ENCODE results near the gene SLC6A3. TPM values are rescaled to one million over a fixed set of nuclear protein-coding genes. Genes with fewer than 3 reads are reported as not detected.
A peak's percentile ranks its signal among the peaks of the same experiment; 100 is the strongest.

SLC6A3 gene
- total and polyA plus RNA-seq, 4 donors: 0.30 to 1.1 (median 0.90) TPM

DNA sequence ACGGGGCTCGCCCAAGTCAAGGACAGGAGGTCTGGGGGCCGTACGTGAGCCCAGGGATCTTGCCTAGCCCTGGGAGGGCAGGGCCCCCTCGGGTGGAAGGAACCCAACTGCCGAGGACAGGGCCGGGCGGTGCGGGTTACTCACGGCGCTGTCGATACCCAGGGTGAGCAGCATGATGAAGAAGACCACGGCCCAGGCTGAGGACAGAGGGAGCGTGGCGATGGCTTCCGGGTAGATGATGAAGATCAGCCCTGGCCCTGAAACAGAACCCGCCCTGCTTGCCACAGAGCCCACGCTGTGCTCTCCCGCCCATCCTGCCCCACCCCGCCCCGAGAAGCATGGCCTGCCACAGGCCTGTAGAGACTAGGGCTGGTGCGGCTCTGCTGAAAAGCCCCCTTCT lies 34.1 kb downstream of the SLC6A3 start:
- Histone ChIP-seq H3K9ac (ENCODE audit: insufficient read depth in 1 of 2, low read length in 2 of 2) (no peak overlapping the region), H3K4me1 (ENCODE audit: control insufficient read depth in 5 of 5, insufficient read depth in 5 of 5, low read length in 5 of 5) (no peaks in the 10 kb centered on the region), H3K27ac (ENCODE audit: low read depth in 1 of 2, low read length in 1 of 2) (no peak overlapping the region), H3K36me3 (ENCODE audit: control insufficient read depth in 4 of 4, insufficient read depth in 4 of 4, low read length in 4 of 4) (no peaks in the 10 kb centered on the region), H3K4me3 (no peak overlapping the region), H3K9me3 (ENCODE audit: control insufficient read depth in 4 of 4, insufficient read depth in 3 of 4, low read length in 3 of 4) (peaks cover 0 to 2% (median 0%) of the 10 kb centered on the region in 4 donors), H3K27me3 (ENCODE audit: control insufficient read depth in 3 of 3, insufficient read depth in 3 of 3, low read length in 2 of 3) (peaks cover 0 to 9% (median 0%) of the 10 kb centered on the region in 3 donors)
- TF ChIP-seq, protein P1, sequence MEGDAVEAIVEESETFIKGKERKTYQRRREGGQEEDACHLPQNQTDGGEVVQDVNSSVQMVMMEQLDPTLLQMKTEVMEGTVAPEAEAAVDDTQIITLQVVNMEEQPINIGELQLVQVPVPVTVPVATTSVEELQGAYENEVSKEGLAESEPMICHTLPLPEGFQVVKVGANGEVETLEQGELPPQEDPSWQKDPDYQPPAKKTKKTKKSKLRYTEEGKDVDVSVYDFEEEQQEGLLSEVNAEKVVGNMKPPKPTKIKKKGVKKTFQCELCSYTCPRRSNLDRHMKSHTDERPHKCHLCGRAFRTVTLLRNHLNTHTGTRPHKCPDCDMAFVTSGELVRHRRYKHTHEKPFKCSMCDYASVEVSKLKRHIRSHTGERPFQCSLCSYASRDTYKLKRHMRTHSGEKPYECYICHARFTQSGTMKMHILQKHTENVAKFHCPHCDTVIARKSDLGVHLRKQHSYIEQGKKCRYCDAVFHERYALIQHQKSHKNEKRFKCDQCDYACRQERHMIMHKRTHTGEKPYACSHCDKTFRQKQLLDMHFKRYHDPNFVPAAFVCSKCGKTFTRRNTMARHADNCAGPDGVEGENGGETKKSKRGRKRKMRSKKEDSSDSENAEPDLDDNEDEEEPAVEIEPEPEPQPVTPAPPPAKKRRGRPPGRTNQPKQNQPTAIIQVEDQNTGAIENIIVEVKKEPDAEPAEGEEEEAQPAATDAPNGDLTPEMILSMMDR (IDR thresholded peaks at IDR 0.05; ENCODE audit: control extremely low read depth, extremely low read depth): no peak
- WGBS, 2 donors: 86 to 91% methylated on average over 22 of the region's 22 CpGs
- no peak for DNase-seq
- no peak for ATAC-seq (ENCODE audit: insufficient read depth, low FRiP score)

- H3K9me3 ChIP-seq (ENCODE audit: control insufficient read depth in 4 of 4, insufficient read depth in 3 of 4, low read length in 3 of 4): peaks cover 0 to 2% (median 0%) of the 10 kb centered on the region in 4 donors
- ATAC-seq (ENCODE audit: insufficient read depth, low FRiP score) (no peak), DNase-seq (no peak)
- 85 to 91% methylated on average over 21 of the region's 21 CpGs for WGBS, 2 donors
- H3K27me3 ChIP-seq (ENCODE audit: control insufficient read depth in 3 of 3, insufficient read depth in 3 of 3, low read length in 2 of 3): peaks cover 0 to 9% (median 0%) of the 10 kb centered on the region in 3 donors
- H3K27ac ChIP-seq (ENCODE audit: low read depth in 1 of 2, low read length in 1 of 2): no peak overlapping the region
- no peak overlapping the region for H3K9ac ChIP-seq (ENCODE audit: insufficient read depth in 1 of 2, low read length in 2 of 2)
- H3K36me3 ChIP-seq (ENCODE audit: control insufficient read depth in 4 of 4, insufficient read depth in 4 of 4, low read length in 4 of 4): no peaks in the 10 kb centered on the region
- no peak overlapping the region for H3K4me3 ChIP-seq
- H3K4me1 ChIP-seq (ENCODE audit: control insufficient read depth in 5 of 5, insufficient read depth in 5 of 5, low read length in 5 of 5): no peaks in the 10 kb centered on the region
- TF ChIP-seq, protein P1 (IDR thresholded peaks at IDR 0.05; ENCODE audit: control extremely low read depth, extremely low read depth): no peak
Observed at GRCh38 chr5:1410156-1411014, 34.9 kb downstream of the SLC6A3 start.

DNA sequence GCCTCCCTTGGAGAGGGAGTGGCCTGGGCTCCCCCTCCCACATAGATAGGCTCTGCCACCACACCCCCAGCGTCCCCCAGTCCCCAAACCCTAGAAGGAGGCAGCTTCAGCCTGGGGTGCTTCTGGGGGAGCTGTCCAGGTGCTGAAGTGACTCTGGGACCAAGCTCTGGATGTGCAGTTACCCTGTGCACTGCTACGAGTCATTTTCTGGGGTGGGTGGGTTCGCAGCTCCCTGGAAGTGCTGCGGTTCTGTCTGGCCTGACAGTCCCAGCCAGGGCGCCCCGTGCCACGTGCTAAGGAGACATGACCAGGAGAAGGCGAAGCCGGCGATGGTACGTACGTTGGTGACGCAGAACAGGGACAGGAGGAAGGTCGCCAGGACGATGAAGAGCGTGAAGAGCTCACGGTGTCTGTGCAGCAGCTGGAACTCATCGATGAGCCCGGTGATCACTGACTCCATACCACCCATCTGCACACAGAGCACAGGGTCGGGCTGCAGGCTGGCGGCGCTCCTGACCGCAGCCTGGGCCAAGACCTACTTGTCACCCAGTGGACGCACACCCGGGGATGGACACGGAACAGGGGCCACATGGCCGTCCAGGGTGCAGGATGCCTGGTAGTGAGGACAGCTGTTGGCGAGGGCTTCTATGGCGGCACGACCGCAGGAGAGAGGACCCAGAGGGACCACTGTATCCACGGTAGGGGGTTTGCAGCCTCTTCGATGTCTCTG lies 35.7 kb downstream of the SLC6A3 start:
- DNase-seq: peak; percentile 46 to 55 (median 48)
- no peaks in the 10 kb centered on the region for H3K36me3 ChIP-seq (ENCODE audit: control insufficient read depth in 4 of 4, insufficient read depth in 4 of 4, low read length in 4 of 4)
- 78 to 79% methylated on average over 33 of the region's 33 CpGs for WGBS, 2 donors
- H3K9ac ChIP-seq (ENCODE audit: insufficient read depth in 1 of 2, low read length in 2 of 2): no peak overlapping the region
- peaks cover 0 to 9% (median 0%) of the 10 kb centered on the region in 3 donors for H3K27me3 ChIP-seq (ENCODE audit: control insufficient read depth in 3 of 3, insufficient read depth in 3 of 3, low read length in 2 of 3)
- H3K4me1 ChIP-seq (ENCODE audit: control insufficient read depth in 5 of 5, insufficient read depth in 5 of 5, low read length in 5 of 5): no peaks in the 10 kb centered on the region
- TF ChIP-seq, protein P1 (IDR thresholded peaks at IDR 0.05; ENCODE audit: control extremely low read depth, extremely low read depth): no peak
- H3K9me3 ChIP-seq (ENCODE audit: control insufficient read depth in 4 of 4, insufficient read depth in 3 of 4, low read length in 3 of 4): peaks cover 0 to 2% (median 0%) of the 10 kb centered on the region in 4 donors
- ATAC-seq (ENCODE audit: insufficient read depth, low FRiP score): no peak
- H3K4me3 ChIP-seq: no peak overlapping the region
- H3K27ac ChIP-seq (ENCODE audit: low read depth in 1 of 2, low read length in 1 of 2): no peak overlapping the region

Measured in lung (tissue), 12 donors.